OCI-LY3 (cell line): ENCODE measurements around the gene ZMYND12.

ENCODE experiments used
- EZH2phosphoT487 ChIP-seq: fragments of 200-600 bp; shearing (Covaris generic); IDR thresholded peaks from 2 replicates; pipeline ENCODE4 v1.6.1; 2018; ENCODE audit warnings: antibody characterized with exemption, mixed run types, low read depth
- TF ChIP-seq, protein P1 (sequence below): fragments of 200-600, 300-600 bp; sonication (generic); IDR thresholded peaks from 2 replicates; pipeline ENCODE4 v1.5.1; 2014; ENCODE audit warnings: antibody characterized with exemption, low read length, low read depth

DNA sequence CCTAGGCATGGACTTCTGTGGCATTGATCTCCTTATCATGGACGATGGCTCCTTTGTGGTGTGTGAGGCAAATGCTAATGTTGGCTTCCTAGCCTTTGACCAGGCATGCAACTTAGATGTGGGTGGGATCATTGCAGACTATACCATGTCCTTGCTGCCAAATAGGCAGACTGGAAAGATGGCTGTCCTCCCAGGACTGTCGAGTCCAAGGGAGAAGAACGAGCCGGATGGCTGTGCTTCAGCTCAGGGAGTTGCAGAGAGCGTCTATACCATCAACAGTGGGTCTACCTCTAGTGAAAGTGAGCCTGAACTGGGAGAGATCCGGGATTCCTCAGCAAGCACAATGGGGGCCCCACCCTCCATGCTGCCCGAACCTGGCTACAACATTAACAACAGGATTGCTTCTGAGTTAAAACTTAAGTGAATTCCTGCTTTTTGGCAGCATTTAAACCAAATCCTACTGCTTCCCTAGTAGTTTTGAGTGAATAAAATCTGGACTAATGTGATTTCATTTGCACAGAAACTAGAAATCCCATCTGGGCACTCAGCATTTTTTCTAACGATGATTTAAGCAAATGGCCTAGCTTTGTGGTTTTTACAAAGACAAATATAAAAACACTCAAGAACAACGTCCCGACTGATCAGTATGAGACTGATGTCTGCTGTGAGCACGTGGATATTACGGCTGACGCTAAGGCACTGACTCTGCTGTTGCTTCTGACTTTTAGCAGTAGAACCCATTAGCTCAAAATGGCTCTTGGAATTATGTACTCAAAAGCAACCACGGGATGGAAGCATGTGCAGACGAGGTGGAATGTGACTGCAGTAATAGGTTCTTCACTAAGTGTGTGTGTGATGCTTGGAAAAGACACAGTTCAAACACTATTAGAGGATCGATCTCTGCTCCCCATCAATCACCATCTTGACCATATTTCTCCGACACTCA is 41.0 kb downstream of the ZMYND12 start:
- TF ChIP-seq, protein P1, sequence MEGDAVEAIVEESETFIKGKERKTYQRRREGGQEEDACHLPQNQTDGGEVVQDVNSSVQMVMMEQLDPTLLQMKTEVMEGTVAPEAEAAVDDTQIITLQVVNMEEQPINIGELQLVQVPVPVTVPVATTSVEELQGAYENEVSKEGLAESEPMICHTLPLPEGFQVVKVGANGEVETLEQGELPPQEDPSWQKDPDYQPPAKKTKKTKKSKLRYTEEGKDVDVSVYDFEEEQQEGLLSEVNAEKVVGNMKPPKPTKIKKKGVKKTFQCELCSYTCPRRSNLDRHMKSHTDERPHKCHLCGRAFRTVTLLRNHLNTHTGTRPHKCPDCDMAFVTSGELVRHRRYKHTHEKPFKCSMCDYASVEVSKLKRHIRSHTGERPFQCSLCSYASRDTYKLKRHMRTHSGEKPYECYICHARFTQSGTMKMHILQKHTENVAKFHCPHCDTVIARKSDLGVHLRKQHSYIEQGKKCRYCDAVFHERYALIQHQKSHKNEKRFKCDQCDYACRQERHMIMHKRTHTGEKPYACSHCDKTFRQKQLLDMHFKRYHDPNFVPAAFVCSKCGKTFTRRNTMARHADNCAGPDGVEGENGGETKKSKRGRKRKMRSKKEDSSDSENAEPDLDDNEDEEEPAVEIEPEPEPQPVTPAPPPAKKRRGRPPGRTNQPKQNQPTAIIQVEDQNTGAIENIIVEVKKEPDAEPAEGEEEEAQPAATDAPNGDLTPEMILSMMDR = no peak
- no peak for TF ChIP-seq EZH2phosphoT487
